Kidney epithelial cell (primary cell): ENCODE measurements around the gene ZNF878. TPM values are rescaled to one million over a fixed set of nuclear protein-coding genes. Genes with fewer than 3 reads are reported as not detected.

ENCODE experiments used
- DNase-seq: peaks from one replicate; pipeline ENCODE4 v3.0.0-alpha.2; 2010; ENCODE audit warnings: low read depth
- H3K27me3 ChIP-seq: 2 replicates; pipeline ENCODE4 v1.6.0; 2011; ENCODE audit warnings: low read length; ENCODE audit not compliant: control insufficient read depth, insufficient read depth
- H3K36me3 ChIP-seq: 2 replicates; pipeline ENCODE4 v1.5.1; 2011; ENCODE audit warnings: low read length; ENCODE audit not compliant: control insufficient read depth, insufficient read depth
- H3K4me3 ChIP-seq: 2 replicates; pipeline ENCODE4 v1.5.1; 2011; ENCODE audit warnings: low read depth, mild to moderate bottlenecking, control low read depth, low read length
- CTCF ChIP-seq: IDR thresholded peaks from 2 replicates; pipeline ENCODE4 v1.5.1; 2011; ENCODE audit warnings: mild to moderate bottlenecking, moderate library complexity, low read length, control low read depth, inconsistent platforms; ENCODE audit not compliant: insufficient read depth, poor library complexity, severe bottlenecking
- total RNA-seq: library from RNA; depleted of rRNA; stranded (reverse); fragments of >200 nt; gene quantifications from 2 replicates; pipeline ENCODE4 v1.2.3, GENCODE V29; 2015

ZNF878 gene
- 0.07 and 0.67 TPM in 2 replicates for total RNA-seq

GRCh38 chr19:12052497-12053169, at the start of gene ZNF878:
ZNF878 (minus strand) TSS chr19:12052961; CDS start chr19:12052801, 160 bp downstream.
- peak; percentile 7 for TF ChIP-seq CTCF
- H3K4me3 ChIP-seq: peak within 1 kb of the TSS; percentile 39
- peak; percentile 63 for DNase-seq

GRCh38 chr19:12098040-12098439, 45.3 kb upstream of the ZNF878 start:
- no peak for TF ChIP-seq CTCF
- no peak for DNase-seq

More at GRCh38 chr19:12052497-12053169, at the start of gene ZNF878:
- Histone ChIP-seq H3K36me3 (no peaks in the 10 kb centered on the region), H3K27me3 (no peaks in the 10 kb centered on the region)

GRCh38 chr19:12095111-12095790, 42.5 kb upstream of the ZNF878 start:
- TF ChIP-seq CTCF: no peak
- Histone ChIP-seq H3K36me3 (no peaks in the 10 kb centered on the region), H3K27me3 (no peaks in the 10 kb centered on the region), H3K4me3 (no peak overlapping the region)
- DNase-seq: no peak

More at GRCh38 chr19:12098040-12098439, 45.3 kb upstream of the ZNF878 start:
- Histone ChIP-seq H3K4me3 (no peak overlapping the region), H3K36me3 (no peaks in the 10 kb centered on the region), H3K27me3 (no peaks in the 10 kb centered on the region)

- TF ChIP-seq CTCF: no peak
- no peak for DNase-seq
- Histone ChIP-seq H3K36me3 (no peaks in the 10 kb centered on the region), H3K4me3 (no peak overlapping the region), H3K27me3 (no peaks in the 10 kb centered on the region)
These were observed 41.0 kb upstream of the ZNF878 start for GRCh38 chr19:12093777-12094176.

GRCh38 chr19:12092956-12093355, 40.2 kb upstream of the ZNF878 start:
- Histone ChIP-seq H3K27me3 (no peaks in the 10 kb centered on the region), H3K4me3 (peak overlapping the region; percentile 41)
- TF ChIP-seq CTCF: no peak

More at GRCh38 chr19:12092956-12093355, 40.2 kb upstream of the ZNF878 start:
- no peaks in the 10 kb centered on the region for H3K36me3 ChIP-seq
- DNase-seq: no peak
